ENCODE results near the gene KCNMA1.

Gene KCNMA1

GRCh38 chr10:77016855-77017254 lies 620.8 kb downstream of the KCNMA1 start:
- DNase-seq (ENCODE audit: insufficient read length, low spot score) = no peak
- FAIRE-seq = no peak

GRCh38 chr10:77016278-77016815 lies 621.3 kb downstream of the KCNMA1 start:
- no peak for TF ChIP-seq POLR2A (IDR thresholded peaks at IDR 0.05; ENCODE audit: low read depth, low read length)
- DNase-seq (ENCODE audit: insufficient read length, low spot score) = no peak
- FAIRE-seq = no peak

More at GRCh38 chr10:77016855-77017254, 620.8 kb downstream of the KCNMA1 start:
- no peak for TF ChIP-seq POLR2A (IDR thresholded peaks at IDR 0.05; ENCODE audit: low read depth, low read length)

GRCh38 chr10:77015360-77015759 lies 622.2 kb downstream of the KCNMA1 start:
- TF ChIP-seq POLR2A (IDR thresholded peaks at IDR 0.05; ENCODE audit: low read depth, low read length) = no peak
- DNase-seq (ENCODE audit: insufficient read length, low spot score) (no peak), FAIRE-seq (no peak)

GRCh38 chr10:77012812-77013500 lies 624.7 kb downstream of the KCNMA1 start:
- DNase-seq (ENCODE audit: insufficient read length, low spot score) = no peak
- FAIRE-seq = no peak
- no peak for TF ChIP-seq POLR2A (IDR thresholded peaks at IDR 0.05; ENCODE audit: low read depth, low read length)

DNA sequence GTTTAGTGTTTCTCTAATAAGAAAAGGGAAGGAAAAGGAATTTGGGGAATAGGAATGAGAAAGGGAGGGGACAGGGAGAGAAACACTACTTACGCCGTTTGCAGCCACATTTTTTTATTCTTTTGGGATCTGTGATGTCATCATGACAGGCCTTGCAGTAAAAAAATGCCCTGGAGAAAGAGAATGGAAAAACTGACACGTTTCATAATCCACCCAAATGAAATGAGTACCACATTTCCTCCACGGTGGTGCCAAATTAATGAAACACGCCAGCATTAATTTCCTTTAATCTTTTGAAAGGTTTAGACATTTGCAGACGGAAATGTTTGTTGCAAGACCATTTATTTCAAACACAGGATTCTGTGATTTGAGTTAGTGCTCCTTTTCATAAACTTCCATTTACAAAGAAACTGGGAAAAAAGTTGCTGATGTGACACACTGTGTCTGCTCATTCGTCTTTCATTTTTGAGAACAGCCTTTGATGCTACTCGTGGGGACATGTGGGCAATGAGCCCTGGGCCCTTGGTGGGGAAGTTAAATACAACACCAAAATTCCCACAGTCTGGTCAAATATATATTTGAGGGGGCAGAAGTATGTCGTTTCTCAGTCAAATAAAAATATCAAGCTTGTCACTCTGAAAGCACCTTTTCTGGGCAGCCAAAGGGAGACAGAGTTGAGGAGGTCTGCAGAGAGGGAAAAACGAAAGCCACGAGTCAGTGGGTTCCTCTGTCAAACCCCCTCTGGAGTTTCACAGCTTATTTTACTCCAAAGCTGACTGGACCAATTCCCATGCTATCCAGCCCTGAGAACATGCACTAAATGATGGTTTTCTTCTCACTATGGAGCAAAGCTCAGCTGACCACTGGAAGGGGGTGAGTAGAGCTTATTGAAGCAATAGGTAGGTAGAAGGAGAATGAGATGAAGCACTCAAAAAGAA lies 625.5 kb downstream of the KCNMA1 start:
- FAIRE-seq (no peak), DNase-seq (ENCODE audit: insufficient read length, low spot score) (no peak)
- no peak for TF ChIP-seq POLR2A (IDR thresholded peaks at IDR 0.05; ENCODE audit: low read depth, low read length)

- FAIRE-seq (no peak), DNase-seq (ENCODE audit: insufficient read length, low spot score) (no peak)
- no peak for TF ChIP-seq POLR2A (IDR thresholded peaks at IDR 0.05; ENCODE audit: low read depth, low read length)
Measured at GRCh38 chr10:77010430-77010829, 627.2 kb downstream of the KCNMA1 start.

DNA sequence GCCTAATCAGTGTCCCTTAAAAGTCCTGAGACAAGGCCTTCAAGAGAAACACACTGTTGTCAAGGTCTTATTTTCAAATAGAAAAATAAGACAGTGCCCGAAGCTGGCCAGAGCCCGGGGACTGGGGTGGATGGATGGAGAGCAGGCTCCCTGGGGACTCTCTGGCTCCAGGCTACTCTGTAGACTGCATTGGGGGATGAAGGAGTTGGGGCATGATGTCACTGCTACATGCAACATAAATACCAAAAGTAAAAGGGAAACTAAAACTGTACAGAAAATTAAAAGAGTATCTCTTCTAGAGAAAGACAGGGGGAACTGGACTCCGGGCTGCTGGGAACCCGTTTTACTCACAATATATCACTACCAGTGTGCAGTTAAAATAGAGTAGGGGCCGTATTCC lies 629.8 kb downstream of the KCNMA1 start:
- DNase-seq (ENCODE audit: insufficient read length, low spot score) = no peak
- no peak for FAIRE-seq
- no peak for TF ChIP-seq POLR2A (IDR thresholded peaks at IDR 0.05; ENCODE audit: low read depth, low read length)

DNA sequence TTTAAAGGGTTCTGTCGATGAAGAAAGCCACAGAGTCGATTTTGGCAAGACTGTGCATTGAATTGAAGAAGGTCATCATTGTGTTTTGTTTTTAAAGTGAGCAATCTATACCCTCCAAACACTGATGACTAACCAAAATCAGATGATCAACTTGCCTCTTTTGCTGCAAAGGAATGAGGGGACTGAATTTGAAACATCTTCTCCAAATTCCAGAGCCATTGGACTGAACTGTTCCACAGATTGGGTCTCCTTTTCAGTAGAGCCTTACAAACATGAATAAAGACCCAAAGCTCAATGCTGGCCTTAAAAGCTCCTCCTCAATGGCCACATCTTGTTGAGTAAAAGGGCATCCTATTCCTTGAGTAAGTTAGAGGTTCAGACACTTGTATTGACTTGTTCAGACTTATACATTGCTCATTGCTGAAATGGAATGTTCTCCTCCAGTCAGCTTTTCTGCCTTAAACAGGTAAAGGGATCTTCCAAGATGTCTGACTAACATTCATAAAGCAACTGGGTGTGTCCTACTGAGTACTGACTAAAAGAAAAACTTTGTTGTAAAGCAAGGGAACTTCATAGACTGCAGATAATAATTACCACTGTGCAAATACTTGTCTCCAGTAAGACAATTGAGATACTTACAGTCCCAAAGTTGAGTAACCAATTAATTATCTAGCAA lies 630.6 kb downstream of the KCNMA1 start:
- TF ChIP-seq POLR2A (IDR thresholded peaks at IDR 0.05; ENCODE audit: low read depth, low read length) = no peak
- DNase-seq (ENCODE audit: insufficient read length, low spot score) (no peak), FAIRE-seq (peak; percentile 61)

GRCh38 chr10:77005871-77006270 lies 631.7 kb downstream of the KCNMA1 start:
- no peak for TF ChIP-seq POLR2A (IDR thresholded peaks at IDR 0.05; ENCODE audit: low read depth, low read length)
- no peak for FAIRE-seq

GRCh38 chr10:77004917-77005564 lies 632.6 kb downstream of the KCNMA1 start:
- FAIRE-seq (peak; percentile 94), DNase-seq (ENCODE audit: insufficient read length, low spot score) (peak; percentile 36)
- TF ChIP-seq POLR2A (IDR thresholded peaks at IDR 0.05; ENCODE audit: low read depth, low read length) = no peak

More at GRCh38 chr10:77005871-77006270, 631.7 kb downstream of the KCNMA1 start:
- DNase-seq (ENCODE audit: insufficient read length, low spot score) = no peak

GRCh38 chr10:77002872-77003271 lies 634.7 kb downstream of the KCNMA1 start:
- FAIRE-seq (no peak), DNase-seq (ENCODE audit: insufficient read length, low spot score) (no peak)
- no peak for TF ChIP-seq POLR2A (IDR thresholded peaks at IDR 0.05; ENCODE audit: low read depth, low read length)

GRCh38 chr10:77001206-77001605 lies 636.4 kb downstream of the KCNMA1 start:
- FAIRE-seq (no peak), DNase-seq (ENCODE audit: insufficient read length, low spot score) (no peak)
- TF ChIP-seq POLR2A (IDR thresholded peaks at IDR 0.05; ENCODE audit: low read depth, low read length) = no peak

GRCh38 chr10:76998451-76998850 lies 639.2 kb downstream of the KCNMA1 start:
- FAIRE-seq (no peak), DNase-seq (ENCODE audit: insufficient read length, low spot score) (no peak)
- TF ChIP-seq POLR2A (IDR thresholded peaks at IDR 0.05; ENCODE audit: low read depth, low read length) = no peak

Measured in H54 (cell line).